K562 (cell line): ENCODE results near the gene LYPD5. TPM values are rescaled to one million over a fixed set of nuclear protein-coding genes. Genes with fewer than 3 reads are reported as not detected.

Experiments used
- BCL6 ChIP-seq: fragments of 250-450 bp; sonication (Bioruptor Pico); IDR thresholded peaks from 2 replicates; pipeline ENCODE4 v1.4.0; 2020
- CAMTA2 ChIP-seq: fragments of 250-450 bp; sonication (Bioruptor Pico); conservative IDR thresholded peaks from 2 replicates; pipeline ENCODE4 v1.5.1; 2022
- CHD4 ChIP-seq: fragments of 200-600 bp; sonication (generic); IDR thresholded peaks from 3 replicates; pipeline ENCODE4 v1.6.1; 2012; ENCODE audit warnings: low read depth, mild to moderate bottlenecking, mixed read lengths, low read length, inconsistent platforms; ENCODE audit not compliant: insufficient read depth, insufficient replicate concordance, poor library complexity, severe bottlenecking
- DDX20 ChIP-seq: fragments of 450-650 bp; IDR thresholded peaks from 2 replicates; pipeline ENCODE4 v1.6.1; 2016; ENCODE audit warnings: missing genetic modification characterization, low read depth, mild to moderate bottlenecking, missing compliant biosample characterization, moderate library complexity
- ELK1 ChIP-seq: sonication (generic); formaldehyde crosslinking; IDR thresholded peaks from 2 replicates; pipeline ENCODE4 v1.8.1; 2022; ENCODE audit warnings: missing genetic modification reagents
- FOS ChIP-seq: IDR thresholded peaks from 3 replicates; pipeline ENCODE4 v1.6.1; 2011; ENCODE audit not compliant: insufficient read length; ENCODE audit errors: extremely low read depth
- FOXK1 ChIP-seq: sonication (generic); formaldehyde crosslinking; IDR thresholded peaks from 2 replicates; pipeline ENCODE4 v1.8.0; 2022; ENCODE audit warnings: missing genetic modification reagents, mild to moderate bottlenecking, borderline replicate concordance
- FOXP1 ChIP-seq: sonication (generic); formaldehyde crosslinking; IDR thresholded peaks from 2 replicates; pipeline ENCODE4 v1.8.0; 2022; ENCODE audit warnings: mild to moderate bottlenecking, missing genetic modification reagents
- GABPB2 ChIP-seq: fragments of 250-450 bp; sonication (Bioruptor Pico); conservative IDR thresholded peaks from 2 replicates; pipeline ENCODE4 v1.5.1; 2021; ENCODE audit warnings: mild to moderate bottlenecking
- HES1 ChIP-seq: fragments of 450-650 bp; IDR thresholded peaks from 2 replicates; pipeline ENCODE4 v1.6.1; 2016; ENCODE audit warnings: low read depth, mild to moderate bottlenecking, moderate library complexity
- HNRNPLL ChIP-seq: fragments of 200-400 bp; formaldehyde crosslinking; IDR thresholded peaks from 2 replicates; pipeline ENCODE4 v1.6.1; 2017; ENCODE audit warnings: low read length, low read depth, mild to moderate bottlenecking; ENCODE audit not compliant: poor library complexity, severe bottlenecking
- KAT7 ChIP-seq: sonication (generic); formaldehyde crosslinking; IDR thresholded peaks from 2 replicates; pipeline ENCODE4 v1.8.0; 2022; ENCODE audit warnings: missing genetic modification reagents, mild to moderate bottlenecking, borderline replicate concordance
- MAZ ChIP-seq, 2 experiments: fragments of 450-650 bp in 1 of 2; sonication (generic) in 1 of 2; formaldehyde crosslinking; IDR thresholded peaks in 1 of 2; conservative IDR thresholded peaks in 1 of 2; 2 replicates each; pipeline versions ENCODE4 v1.4.0 to v1.5.0; 2020; ENCODE audit warnings: mild to moderate bottlenecking in 1 of 2, missing genetic modification reagents in 1 of 2
- PHTF2 ChIP-seq: fragments of 250-450 bp; sonication (Bioruptor Pico); IDR thresholded peaks from 2 replicates; pipeline ENCODE4 v1.5.0; 2021; ENCODE audit warnings: mild to moderate bottlenecking
- SIRT6 ChIP-seq: IDR thresholded peaks from one replicate; pipeline ENCODE4 v1.6.1; 2012; ENCODE audit warnings: low read depth, mild to moderate bottlenecking, control low read depth, inconsistent platforms, low read length, moderate library complexity
- STAG1 ChIP-seq: sonication (generic); formaldehyde crosslinking; IDR thresholded peaks from 2 replicates; pipeline ENCODE4 v1.5.0; 2020; ENCODE audit warnings: missing genetic modification reagents, borderline replicate concordance
- TEAD2 ChIP-seq: fragments of 450-650 bp; IDR thresholded peaks from 2 replicates; pipeline ENCODE4 v1.6.1; 2016; ENCODE audit warnings: missing genetic modification characterization, control low read depth, missing compliant biosample characterization
- ZBTB7A ChIP-seq: IDR thresholded peaks from 2 replicates; pipeline ENCODE4 v1.6.1; 2011; ENCODE audit warnings: low read depth, mild to moderate bottlenecking, low read length, moderate library complexity, borderline replicate concordance; ENCODE audit not compliant: control insufficient read depth
- ZEB2 ChIP-seq: fragments of 450-650 bp; IDR thresholded peaks from 2 replicates; pipeline ENCODE4 v1.6.1; 2016
- ZNF232 ChIP-seq: sonication (generic); formaldehyde crosslinking; IDR thresholded peaks from 2 replicates; pipeline ENCODE4 v1.8.0; 2022; ENCODE audit warnings: mild to moderate bottlenecking, missing genetic modification reagents
- ZNF584 ChIP-seq: fragments of 200-800 bp; sonication (Bioruptor generic); IDR thresholded peaks from 2 replicates; pipeline ENCODE4 v1.6.1; 2016; ENCODE audit warnings: low read depth, mild to moderate bottlenecking, missing genetic modification characterization, missing compliant biosample characterization
- polyA plus RNA-seq, 8 experiments: library from polyadenylated mRNA; depleted of rRNA in 4 of 8; stranded (reverse) in 5 of 8; unstranded in 3 of 8; fragments of >200 nt; fragmentation: Nextera tagmentation in 2 of 8; fragmentation: Illumina TruSeq in 1 of 8; extraction: Ambion mirVana in 2 of 8; extraction: Trizol in 1 of 8; gene quantifications; 2 replicates each; pipeline versions ENCODE4 v1.2.1 to v1.2.3, GENCODE V29; 2011 to 2014; ENCODE audit warnings: inconsistent platforms in 1 of 8, missing spikeins in 1 of 8
- total RNA-seq, 7 experiments: library from RNA; depleted of rRNA in 6 of 7; stranded (reverse); fragments of >200 nt in 6 of 7; fragmentation: Illumina TruSeq in 2 of 7; extraction: Trizol in 2 of 7; gene quantifications; 2 replicates each; pipeline versions ENCODE4 v1.2.1 to v1.2.3, GENCODE V29; 2011 to 2021; ENCODE audit warnings: low replicate concordance in 1 of 7
- TF ChIP-seq, protein P1 (sequence below): sonication (generic); formaldehyde crosslinking; IDR thresholded peaks from 2 replicates; pipeline ENCODE4 v1.8.0; 2022; ENCODE audit warnings: missing genetic modification reagents, mild to moderate bottlenecking, moderate library complexity, borderline replicate concordance
- TF ChIP-seq, protein P2 (sequence below): fragments of 450-650 bp; IDR thresholded peaks from 2 replicates; pipeline ENCODE4 v1.6.1; 2016; ENCODE audit warnings: mild to moderate bottlenecking

LYPD5 gene
- total and polyA plus RNA-seq, 9 of the 15 experiments (the other 6 are each of a cell fraction or from before 2014, with no cell fraction given): 0.03 to 0.22 (median 0.10) TPM; not detected in 3

- TF ChIP-seq TEAD2 (tag): peak; percentile 59; the same call in 1 of the 2 replicates
- peak; percentile 54; the same call in 1 of the 2 replicates for TF ChIP-seq STAG1 (CRISPR knock-in tag)
- TF ChIP-seq FOXK1 (CRISPR knock-in tag): no peak
- no peak for TF ChIP-seq ZNF232 (CRISPR knock-in tag)
- TF ChIP-seq ZEB2: no peak
- TF ChIP-seq CAMTA2 (CRISPR knock-in tag): no peak
- TF ChIP-seq ELK1 (CRISPR knock-in tag): no peak
- TF ChIP-seq ZBTB7A: no peak
- no peak for TF ChIP-seq KAT7 (CRISPR knock-in tag)
- TF ChIP-seq FOXP1 (CRISPR knock-in tag): peak; percentile 24; the same call in 1 of the 2 replicates
- TF ChIP-seq, protein P1, sequence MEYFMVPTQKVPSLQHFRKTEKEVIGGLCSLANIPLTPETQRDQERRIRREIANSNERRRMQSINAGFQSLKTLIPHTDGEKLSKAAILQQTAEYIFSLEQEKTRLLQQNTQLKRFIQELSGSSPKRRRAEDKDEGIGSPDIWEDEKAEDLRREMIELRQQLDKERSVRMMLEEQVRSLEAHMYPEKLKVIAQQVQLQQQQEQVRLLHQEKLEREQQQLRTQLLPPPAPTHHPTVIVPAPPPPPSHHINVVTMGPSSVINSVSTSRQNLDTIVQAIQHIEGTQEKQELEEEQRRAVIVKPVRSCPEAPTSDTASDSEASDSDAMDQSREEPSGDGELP (CRISPR knock-in tag): no peak; the same call in 1 of the 2 replicates
- TF ChIP-seq MAZ (CRISPR knock-in tag; conservative IDR thresholded peaks at IDR 0.05 in 1 of 2, IDR thresholded peaks at IDR 0.05 in 1 of 2): peak in 1 of 2 experiments; percentile 94; a peak in 2 of 4 replicates
- TF ChIP-seq, protein P2, sequence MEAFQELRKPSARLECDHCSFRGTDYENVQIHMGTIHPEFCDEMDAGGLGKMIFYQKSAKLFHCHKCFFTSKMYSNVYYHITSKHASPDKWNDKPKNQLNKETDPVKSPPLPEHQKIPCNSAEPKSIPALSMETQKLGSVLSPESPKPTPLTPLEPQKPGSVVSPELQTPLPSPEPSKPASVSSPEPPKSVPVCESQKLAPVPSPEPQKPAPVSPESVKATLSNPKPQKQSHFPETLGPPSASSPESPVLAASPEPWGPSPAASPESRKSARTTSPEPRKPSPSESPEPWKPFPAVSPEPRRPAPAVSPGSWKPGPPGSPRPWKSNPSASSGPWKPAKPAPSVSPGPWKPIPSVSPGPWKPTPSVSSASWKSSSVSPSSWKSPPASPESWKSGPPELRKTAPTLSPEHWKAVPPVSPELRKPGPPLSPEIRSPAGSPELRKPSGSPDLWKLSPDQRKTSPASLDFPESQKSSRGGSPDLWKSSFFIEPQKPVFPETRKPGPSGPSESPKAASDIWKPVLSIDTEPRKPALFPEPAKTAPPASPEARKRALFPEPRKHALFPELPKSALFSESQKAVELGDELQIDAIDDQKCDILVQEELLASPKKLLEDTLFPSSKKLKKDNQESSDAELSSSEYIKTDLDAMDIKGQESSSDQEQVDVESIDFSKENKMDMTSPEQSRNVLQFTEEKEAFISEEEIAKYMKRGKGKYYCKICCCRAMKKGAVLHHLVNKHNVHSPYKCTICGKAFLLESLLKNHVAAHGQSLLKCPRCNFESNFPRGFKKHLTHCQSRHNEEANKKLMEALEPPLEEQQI: peak; percentile 83; the same call in 1 of the 2 replicates
- no peak for TF ChIP-seq PHTF2 (CRISPR knock-in tag)
- TF ChIP-seq CHD4: no peak
- peak; percentile 68; the same call in 1 of the 2 replicates for TF ChIP-seq DDX20 (tag)
- 0 out of 2 replicates have a peak, but pooled peaks have one; percentile 49 for TF ChIP-seq BCL6 (CRISPR knock-in tag)
- TF ChIP-seq SIRT6: no peak
- TF ChIP-seq HNRNPLL: no peak
- no peak for TF ChIP-seq HES1
- TF ChIP-seq ZNF584: 0 out of 2 replicates have a peak, but pooled peaks have one; percentile 79
- TF ChIP-seq FOS: no peak
- TF ChIP-seq GABPB2: no peak
Observed at GRCh38 chr19:43789029-43789428, 13.2 kb downstream of the LYPD5 start (continued).
